Nephron (organoid): ENCODE measurements around the gene COMMD6.

Experiments
- H3K27ac Mint-ChIP-seq, 3 experiments: 2 replicates each; pipeline ENCODE4 v1.8.0; 2020; ENCODE audit warnings: mixed read lengths in 3 of 3, mild to moderate bottlenecking in 2 of 3, moderate library complexity in 1 of 3
- H3K27me3 Mint-ChIP-seq: 2 replicates; pipeline ENCODE4 v1.8.0; 2021; ENCODE audit warnings: low read depth, mild to moderate bottlenecking, moderate library complexity, mixed read lengths
- H3K36me3 Mint-ChIP-seq: 2 replicates; pipeline ENCODE4 v1.8.0; 2020; ENCODE audit warnings: low read depth, mixed read lengths
- H3K4me1 Mint-ChIP-seq: 2 replicates; pipeline ENCODE4 v1.8.0; 2020; ENCODE audit warnings: mixed read lengths
- H3K4me3 Mint-ChIP-seq, 3 experiments: 2 replicates each; pipeline ENCODE4 v1.8.0; 2020; ENCODE audit warnings: mild to moderate bottlenecking in 3 of 3, mixed read lengths in 3 of 3, moderate library complexity in 2 of 3
- H3K9me3 Mint-ChIP-seq: 2 replicates; pipeline ENCODE4 v1.8.0; 2020; ENCODE audit warnings: mixed read lengths
- TF ChIP-seq, protein P1 (sequence below), 3 experiments: fragments of 200-600 bp; sonication (generic); IDR thresholded peaks; one replicate each; pipeline ENCODE4 v1.5.0; 2021; ENCODE audit warnings: antibody characterized with exemption in 3 of 3; ENCODE audit not compliant: unreplicated experiment in 3 of 3

The COMMD6 gene

DNA sequence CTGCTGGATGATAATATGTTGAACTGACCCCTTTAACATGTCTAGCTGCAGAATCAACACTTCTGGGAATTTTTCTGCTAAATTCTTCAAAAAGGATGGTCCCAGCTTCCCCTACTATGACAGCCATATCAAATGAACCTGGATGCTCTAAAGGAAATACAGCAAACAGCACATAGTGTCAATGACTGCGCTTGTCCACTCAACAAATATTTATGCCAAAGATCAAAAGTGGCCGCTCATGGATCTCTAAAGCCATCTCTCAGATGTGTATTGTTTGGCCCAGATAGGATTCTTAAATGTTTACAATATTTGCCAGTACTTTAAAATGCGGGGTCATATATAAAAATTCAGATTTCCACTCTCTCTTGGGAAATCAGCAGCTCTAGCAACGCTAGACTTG is 59.0 kb downstream of the COMMD6 start:
- H3K4me3 Mint-ChIP-seq = peak overlapping the region; percentile 16 to 99 (median 97)
- TF ChIP-seq, protein P1, sequence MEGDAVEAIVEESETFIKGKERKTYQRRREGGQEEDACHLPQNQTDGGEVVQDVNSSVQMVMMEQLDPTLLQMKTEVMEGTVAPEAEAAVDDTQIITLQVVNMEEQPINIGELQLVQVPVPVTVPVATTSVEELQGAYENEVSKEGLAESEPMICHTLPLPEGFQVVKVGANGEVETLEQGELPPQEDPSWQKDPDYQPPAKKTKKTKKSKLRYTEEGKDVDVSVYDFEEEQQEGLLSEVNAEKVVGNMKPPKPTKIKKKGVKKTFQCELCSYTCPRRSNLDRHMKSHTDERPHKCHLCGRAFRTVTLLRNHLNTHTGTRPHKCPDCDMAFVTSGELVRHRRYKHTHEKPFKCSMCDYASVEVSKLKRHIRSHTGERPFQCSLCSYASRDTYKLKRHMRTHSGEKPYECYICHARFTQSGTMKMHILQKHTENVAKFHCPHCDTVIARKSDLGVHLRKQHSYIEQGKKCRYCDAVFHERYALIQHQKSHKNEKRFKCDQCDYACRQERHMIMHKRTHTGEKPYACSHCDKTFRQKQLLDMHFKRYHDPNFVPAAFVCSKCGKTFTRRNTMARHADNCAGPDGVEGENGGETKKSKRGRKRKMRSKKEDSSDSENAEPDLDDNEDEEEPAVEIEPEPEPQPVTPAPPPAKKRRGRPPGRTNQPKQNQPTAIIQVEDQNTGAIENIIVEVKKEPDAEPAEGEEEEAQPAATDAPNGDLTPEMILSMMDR (IDR thresholded peaks at IDR 0.05; ENCODE audit: unreplicated experiment in 3 of 3) = no peak
- no peaks in the 10 kb centered on the region for H3K9me3 Mint-ChIP-seq
- H3K4me1 Mint-ChIP-seq = peaks cover 31% of the 10 kb centered on the region
- no peaks in the 10 kb centered on the region for H3K36me3 Mint-ChIP-seq
- no peak overlapping the region for H3K27ac Mint-ChIP-seq
- H3K27me3 Mint-ChIP-seq = peaks cover 4% of the 10 kb centered on the region
